ENCODE measurements around the gene ZNF536. TPM values are rescaled to one million over a fixed set of nuclear protein-coding genes. Genes with fewer than 3 reads are reported as not detected.
"Not testable (repeated sequence)": the region's sequence is repeated elsewhere in the genome, so short reads cannot be mapped to it uniquely, and the experiment has no call there.

The ZNF536 gene
- total and polyA plus RNA-seq, 7 donors, result under 0.01 to 8.9 (median 3.8) TPM

GRCh38 chr19:30488191-30488590, 116.0 kb downstream of the ZNF536 start:
- Histone ChIP-seq H3K36me3 (no peaks in the 10 kb centered on the region), H3K9me3 (no peaks in the 10 kb centered on the region), H3K4me3 (no peak overlapping the region), H3K27ac (no peak overlapping the region), H3K27me3 (peaks cover 0 to 8% (median 0%) of the 10 kb centered on the region in 3 donors), H3K4me1 (no peaks in the 10 kb centered on the region)
- no peak for DNase-seq
- no peak for TF ChIP-seq CTCF (IDR thresholded peaks at IDR 0.05)
- TF ChIP-seq POLR2AphosphoS5 (IDR thresholded peaks at IDR 0.05), result no peak
- TF ChIP-seq EP300 (IDR thresholded peaks at IDR 0.05), result no peak
- TF ChIP-seq POLR2A (IDR thresholded peaks at IDR 0.05), result no peak
- intact Hi-C loops (cut with DNase I), result no loop called here
- WGBS, 2 donors, result 65 to 71% methylated on average over 3 of the region's 3 CpGs

- Histone ChIP-seq H3K27me3 (peaks cover 0 to 12% (median 0%) of the 10 kb centered on the region in 3 donors), H3K36me3 (no peaks in the 10 kb centered on the region), H3K4me1 (no peaks in the 10 kb centered on the region), H3K27ac (no peak overlapping the region), H3K4me3 (no peak overlapping the region), H3K9me3 (no peaks in the 10 kb centered on the region)
- no peak for TF ChIP-seq EP300 (IDR thresholded peaks at IDR 0.05)
- TF ChIP-seq POLR2AphosphoS5 (IDR thresholded peaks at IDR 0.05), result no peak
- TF ChIP-seq CTCF (IDR thresholded peaks at IDR 0.05), result no peak
- TF ChIP-seq POLR2A (IDR thresholded peaks at IDR 0.05), result no peak
- WGBS, 2 donors, result 88 to 91% methylated on average over 8 of the region's 8 CpGs
- intact Hi-C loops (cut with DNase I), result no loop called here
- DNase-seq, result no peak
Measured at GRCh38 chr19:30490760-30491159, 118.6 kb downstream of the ZNF536 start.

GRCh38 chr19:30492586-30493270, 120.5 kb downstream of the ZNF536 start:
- 46 to 54% methylated on average over 11 of the region's 11 CpGs for WGBS, 2 donors
- Histone ChIP-seq H3K9me3 (no peaks in the 10 kb centered on the region), H3K36me3 (no peaks in the 10 kb centered on the region), H3K4me3 (no peak overlapping the region), H3K27me3 (peaks cover 0 to 20% (median 0%) of the 10 kb centered on the region in 3 donors), H3K4me1 (no peaks in the 10 kb centered on the region), H3K27ac (no peak overlapping the region)
- intact Hi-C loops (cut with DNase I), result no loop called here
- DNase-seq, result no peak
- TF ChIP-seq CTCF (IDR thresholded peaks at IDR 0.05), result no peak
- TF ChIP-seq POLR2AphosphoS5 (IDR thresholded peaks at IDR 0.05), result no peak
- no peak for TF ChIP-seq EP300 (IDR thresholded peaks at IDR 0.05)
- no peak for TF ChIP-seq POLR2A (IDR thresholded peaks at IDR 0.05)

- no peak overlapping the region for H3K27ac ChIP-seq
- intact Hi-C loops (cut with DNase I), result no loop called here
- H3K36me3 ChIP-seq, result no peaks in the 10 kb centered on the region
- H3K4me1 ChIP-seq, result no peaks in the 10 kb centered on the region
- peaks cover 0 to 31% (median 0%) of the 10 kb centered on the region in 3 donors for H3K27me3 ChIP-seq
- H3K9me3 ChIP-seq, result no peaks in the 10 kb centered on the region
- 48 to 77% methylated on average over 8 of the region's 8 CpGs for WGBS, 2 donors
- no peak overlapping the region for H3K4me3 ChIP-seq
- DNase-seq, result no peak
- TF ChIP-seq POLR2A (IDR thresholded peaks at IDR 0.05) (no peak), EP300 (IDR thresholded peaks at IDR 0.05) (no peak), POLR2AphosphoS5 (IDR thresholded peaks at IDR 0.05) (no peak), CTCF (IDR thresholded peaks at IDR 0.05) (no peak)
Measured at GRCh38 chr19:30497034-30497433, 124.8 kb downstream of the ZNF536 start.

GRCh38 chr19:30498085-30498484, 125.9 kb downstream of the ZNF536 start:
- intact Hi-C loops (cut with DNase I); DNase-seq; H3K27ac ChIP-seq; H3K4me3 ChIP-seq; H3K9me3 ChIP-seq; H3K4me1 ChIP-seq; H3K36me3 ChIP-seq: not testable (repeated sequence)
- WGBS, 2 donors, result 90 to 92% methylated on average over 3 of the region's 3 CpGs
- H3K27me3 ChIP-seq, result peaks cover 0 to 29% (median 0%) of the 10 kb centered on the region in 3 donors

All from sigmoid colon (tissue), 7 donors.